HepG2 (cell line): Measurements from ENCODE around the gene PNPLA8. TPM values are rescaled to one million over a fixed set of nuclear protein-coding genes. Genes with fewer than 3 reads are reported as not detected.

ENCODE experiments used
- ATAC-seq: fragments of 200-7000 bp; cut with Tn5 transposase; 3 replicates; pipeline ENCODE4 v1.9.1; 2020; ENCODE audit warnings: mild to moderate bottlenecking, moderate library complexity
- BruUV-seq: library from RNA; stranded (reverse); fragments of 400-500 nt; replicated peaks from 2 replicates; lab custom pipeline; 2021; lab: Mats Ljungman, UMichigan
- CTCF ChIA-PET: fragments of 300-600 bp; formaldehyde crosslinking; extraction: SDS; loops from one replicate; lab custom pipeline; 2021; ENCODE audit warnings: low total read pairs, inconsistent platforms, low intra/inter-chr PET ratio; lab: Yijun Ruan, JAX
- POLR2A ChIA-PET: fragments of 350-600 bp; sonication (Branson Sonifier 250); formaldehyde crosslinking; loops from one replicate; lab custom pipeline; 2020; ENCODE audit warnings: antibody characterized with exemption, inconsistent platforms; lab: Yijun Ruan, JAX
- DNase-seq: peaks from one replicate; pipeline ENCODE4 v3.0.0-alpha.2; 2015; ENCODE audit warnings: low spot score
- FAIRE-seq: peaks from 3 replicates; lab custom pipeline; 2011; peaks lifted over from hg19 to GRCh38; lab: Jason Lieb, UNC
- H2AFZ ChIP-seq: one replicate; pipeline ENCODE4 v1.6.1; 2011; ENCODE audit warnings: low read length, inconsistent platforms
- H3K27ac ChIP-seq: fragments of 300-600 bp; 3 replicates; pipeline ENCODE4 v1.8.0; 2011; ENCODE audit warnings: mixed run types, mild to moderate bottlenecking, mixed read lengths, low read length, inconsistent platforms; ENCODE audit not compliant: insufficient read depth; ENCODE audit errors: extremely low read length
- H3K27me3 ChIP-seq, 2 experiments: fragments of 200-600 bp in 1 of 2; 2 replicates in 1 of 2; 3 replicates in 1 of 2; pipeline versions ENCODE4 v1.6.0 to v1.8.0; 2011; ENCODE audit warnings: low read length in 2 of 2, mild to moderate bottlenecking in 2 of 2, moderate library complexity in 2 of 2, inconsistent platforms in 1 of 2; ENCODE audit not compliant: insufficient read depth in 2 of 2, control insufficient read depth in 1 of 2
- H3K36me3 ChIP-seq, 2 experiments: fragments of 200-600 bp in 1 of 2; replicated peaks in 1 of 2; 2 replicates in 1 of 2; 3 replicates in 1 of 2; pipeline versions ENCODE4 v1.5.1 to v1.8.0; 2011; ENCODE audit warnings: low read length in 2 of 2, inconsistent platforms in 1 of 2; ENCODE audit not compliant: insufficient read depth in 2 of 2, control insufficient read depth in 1 of 2
- H3K4me1 ChIP-seq: 2 replicates; pipeline ENCODE4 v1.5.1; 2012; ENCODE audit warnings: low read length, inconsistent platforms; ENCODE audit not compliant: insufficient read depth
- H3K4me2 ChIP-seq: 2 replicates; pipeline ENCODE4 v1.6.0; 2011; ENCODE audit warnings: low read depth, low read length, inconsistent platforms
- H3K4me3 ChIP-seq, 3 experiments: fragments of 200-600 bp in 1 of 3; sonication (generic), shearing (Covaris generic) in 1 of 3; replicated peaks in 1 of 3; 2 replicates each; pipeline ENCODE4 v1.5.1; 2011 to 2016; ENCODE audit warnings: low read length in 3 of 3, inconsistent platforms in 2 of 3, low read depth in 2 of 3, mild to moderate bottlenecking in 2 of 3, control low read depth in 1 of 3, mixed read lengths in 1 of 3; ENCODE audit not compliant: insufficient read depth in 1 of 3
- H3K79me2 ChIP-seq: one replicate; pipeline ENCODE4 v1.6.1; 2011; ENCODE audit warnings: low read length, inconsistent platforms; ENCODE audit not compliant: insufficient read depth
- H3K9ac ChIP-seq: 2 replicates; pipeline ENCODE4 v1.6.0; 2011; ENCODE audit warnings: mild to moderate bottlenecking, low read depth, low read length, inconsistent platforms; ENCODE audit not compliant: insufficient read depth
- H3K9me3 ChIP-seq: 2 replicates; pipeline ENCODE4 v1.5.1; 2012; ENCODE audit warnings: mild to moderate bottlenecking, low read length
- H4K20me1 ChIP-seq: 2 replicates; pipeline ENCODE4 v1.6.0; 2011; ENCODE audit warnings: inconsistent platforms, mild to moderate bottlenecking, low read length, moderate library complexity; ENCODE audit not compliant: insufficient read depth
- ATF3 ChIP-seq: sonication (generic); formaldehyde crosslinking; IDR thresholded peaks from 2 replicates; pipeline ENCODE4 v1.4.0; 2020; ENCODE audit warnings: missing genetic modification reagents
- E2F1 ChIP-seq: sonication (generic); formaldehyde crosslinking; IDR thresholded peaks from 2 replicates; pipeline ENCODE4 v1.5.0; 2020; ENCODE audit warnings: missing genetic modification reagents
- E2F2 ChIP-seq: sonication (generic); formaldehyde crosslinking; IDR thresholded peaks from 2 replicates; pipeline ENCODE4 v1.4.0; 2020; ENCODE audit warnings: missing genetic modification reagents, borderline replicate concordance
- EP300 ChIP-seq, 3 experiments: sonication (generic) in 1 of 3; formaldehyde crosslinking in 1 of 3; IDR thresholded peaks; 2 replicates each; pipeline versions ENCODE4 v1.5.1 to v1.6.1; 2011 to 2020; ENCODE audit warnings: low read depth in 2 of 3, low read length in 2 of 3, borderline replicate concordance in 1 of 3, improper control_type of control experiment in 1 of 3, mild to moderate bottlenecking in 1 of 3, missing genetic modification reagents in 1 of 3, moderate library complexity in 1 of 3
- MAZ ChIP-seq, 2 experiments: sonication (generic) in 1 of 2; formaldehyde crosslinking in 1 of 2; IDR thresholded peaks; 2 replicates each; pipeline versions ENCODE4 v1.5.0 to v1.6.1; 2012 to 2020; ENCODE audit warnings: low read depth in 2 of 2, mild to moderate bottlenecking in 2 of 2, borderline replicate concordance in 1 of 2, improper control_type of control experiment in 1 of 2, low read length in 1 of 2, missing genetic modification reagents in 1 of 2, moderate library complexity in 1 of 2
- MTA1 ChIP-seq: sonication (generic); formaldehyde crosslinking; IDR thresholded peaks from 2 replicates; pipeline ENCODE4 v1.4.0; 2020; ENCODE audit warnings: missing genetic modification reagents, mild to moderate bottlenecking, borderline replicate concordance
- PATZ1 ChIP-seq: sonication (generic); formaldehyde crosslinking; IDR thresholded peaks from 2 replicates; pipeline ENCODE4 v1.4.0; 2020; ENCODE audit warnings: missing genetic modification reagents
- SP2 ChIP-seq: sonication (generic); formaldehyde crosslinking; IDR thresholded peaks from 2 replicates; pipeline ENCODE4 v1.5.1; 2020; ENCODE audit warnings: mild to moderate bottlenecking, missing genetic modification reagents
- TRAFD1 ChIP-seq: sonication (generic); formaldehyde crosslinking; IDR thresholded peaks from 2 replicates; pipeline ENCODE4 v1.5.1; 2020; ENCODE audit warnings: missing genetic modification reagents, mild to moderate bottlenecking, borderline replicate concordance
- ZNF564 ChIP-seq: sonication (generic); formaldehyde crosslinking; IDR thresholded peaks from 2 replicates; pipeline ENCODE4 v1.8.1; 2023; ENCODE audit warnings: mild to moderate bottlenecking, missing genetic modification reagents
- ZNF570 ChIP-seq: sonication (generic); formaldehyde crosslinking; IDR thresholded peaks from 2 replicates; pipeline ENCODE4 v1.4.0; 2020; ENCODE audit warnings: mild to moderate bottlenecking, missing genetic modification reagents, borderline replicate concordance
- ZNF749 ChIP-seq: sonication (generic); formaldehyde crosslinking; IDR thresholded peaks from 2 replicates; pipeline ENCODE4 v1.8.0; 2022; ENCODE audit warnings: mild to moderate bottlenecking, missing genetic modification reagents, moderate library complexity, borderline replicate concordance
- WGBS: methylation state at CpG from one replicate; pipeline ENCODE4 v1.1.6; 2017; ENCODE audit warnings: low lambda C conversion rate; 5-methylcytosine and 5-hydroxymethylcytosine counted together
- in situ Hi-C: cut with HindIII; loops from 2 replicates; pipeline ENCODE4 v1.10.0; 2017; ENCODE audit warnings: low pct_unique_long_range_greater_than_20kb; ENCODE audit not compliant: extremely low pct_ligation_motif_present
- intact Hi-C: fragments of 100-400 bp; cut with micrococcal nuclease; formaldehyde crosslinking; loops from one replicate; pipeline ENCODE4 v1.10.0; 2022; ENCODE audit not compliant: unreplicated experiment
- polyA plus RNA-seq, 8 experiments: library from polyadenylated mRNA; depleted of rRNA in 3 of 8; stranded (reverse) in 7 of 8; unstranded in 1 of 8; fragments of >200 nt; fragmentation: Illumina TruSeq in 4 of 8; extraction: Trizol in 4 of 8; gene quantifications; 2 replicates each; pipeline versions ENCODE4 v1.2.1 to v1.2.3, GENCODE V29; 2011 to 2016; ENCODE audit warnings: low read depth in 4 of 8, missing spikeins in 1 of 8, mixed read lengths in 1 of 8; ENCODE audit not compliant: insufficient read depth in 1 of 8
- total RNA-seq, 5 experiments: library from RNA; depleted of rRNA; stranded (reverse); fragments of >200 nt; fragmentation: Illumina TruSeq; extraction: Trizol; gene quantifications; 2 replicates each; pipeline ENCODE4 v1.2.3, GENCODE V29; 2016; ENCODE audit warnings: low read depth in 1 of 5

The PNPLA8 gene
- total and polyA plus RNA-seq, 2 of the 13 experiments (the other 11 are each of a cell fraction or from before 2014, with no cell fraction given): 6.3 to 11.4 TPM

- in situ Hi-C loops: no loop called here
- Histone ChIP-seq H3K27me3 (no peaks in the 10 kb centered on the region; a peak in 2 of 5 replicates), H3K79me2 (no peaks in the 10 kb centered on the region), H3K27ac (no peak overlapping the region), H3K36me3 (no peaks in the 10 kb centered on the region), H4K20me1 (no peaks in the 10 kb centered on the region), H2AFZ (no peak overlapping the region), H3K4me3 (no peak overlapping the region), H3K4me1 (no peaks in the 10 kb centered on the region), H3K9me3 (no peaks in the 10 kb centered on the region), H3K4me2 (no peak overlapping the region), H3K9ac (no peak overlapping the region)
- FAIRE-seq (no peak), DNase-seq (no peak), ATAC-seq (no peak)
- TF ChIP-seq ATF3 (CRISPR knock-in tag) (no peak), ZNF564 (no peak), PATZ1 (CRISPR knock-in tag) (no peak), MAZ (IDR thresholded peaks at IDR 0.05; ENCODE audit: borderline replicate concordance, low read depth, low read length) (no peak), MAZ (CRISPR knock-in tag; IDR thresholded peaks at IDR 0.05; ENCODE audit: low read depth) (no peak), ZNF570 (no peak), TRAFD1 (CRISPR knock-in tag) (no peak), SP2 (no peak), EP300 (IDR thresholded peaks at IDR 0.05; ENCODE audit: low read depth in 2 of 2, low read length in 2 of 2) (no peak), EP300 (CRISPR knock-in tag; IDR thresholded peaks at IDR 0.05; ENCODE audit: borderline replicate concordance) (no peak), ZNF749 (CRISPR knock-in tag) (no peak), E2F1 (no peak), E2F2 (CRISPR knock-in tag) (no peak), MTA1 (CRISPR knock-in tag) (no peak)
- no TSS peak for BruUV-seq
- POLR2A ChIA-PET: no interaction called here
- CTCF ChIA-PET: no interaction called here
- intact Hi-C loops: no loop called here
- WGBS: 24% methylated on average over 2 of the region's 2 CpGs
These were observed 11.3 kb upstream of the PNPLA8 start for GRCh38 chr7:108537229-108537628.
